Neuronal stem cell (in vitro differentiated cells): ENCODE data around the gene TXNIP.
A peak's percentile ranks its signal among the peaks of the same experiment; 100 is the strongest.

ENCODE experiments used
- DNase-seq: peaks from one replicate; pipeline ENCODE4 v3.0.0-alpha.2; 2013; ENCODE audit warnings: low spot score
- H2AFZ ChIP-seq: one replicate; pipeline ENCODE4 v1.6.1; 2013; ENCODE audit warnings: mild to moderate bottlenecking, low read length, inconsistent platforms
- H2AK5ac ChIP-seq: 2 replicates; pipeline ENCODE4 v1.6.1; 2013; ENCODE audit warnings: low read depth, mild to moderate bottlenecking, inconsistent platforms, low read length, moderate library complexity, mixed read lengths
- H2BK120ac ChIP-seq: 2 replicates; pipeline ENCODE4 v1.6.1; 2013; ENCODE audit warnings: low read depth, mild to moderate bottlenecking, inconsistent platforms, low read length, moderate library complexity, mixed read lengths
- H2BK12ac ChIP-seq: one replicate; pipeline ENCODE4 v1.6.1; 2013; ENCODE audit warnings: low read length, inconsistent platforms
- H2BK15ac ChIP-seq: 2 replicates; pipeline ENCODE4 v1.6.1; 2013; ENCODE audit warnings: mild to moderate bottlenecking, low read length, inconsistent platforms, mixed read lengths
- H2BK5ac ChIP-seq: one replicate; pipeline ENCODE4 v1.6.1; 2013; ENCODE audit warnings: inconsistent platforms, mild to moderate bottlenecking, low read length, moderate library complexity
- H3K14ac ChIP-seq: one replicate; pipeline ENCODE4 v1.6.1; 2013; ENCODE audit warnings: low read length, inconsistent platforms
- H3K18ac ChIP-seq: 2 replicates; pipeline ENCODE4 v1.6.1; 2013; ENCODE audit warnings: low read length, inconsistent platforms
- H3K23ac ChIP-seq: 2 replicates; pipeline ENCODE4 v1.6.1; 2013; ENCODE audit warnings: low read depth, mild to moderate bottlenecking, mixed read lengths, low read length, inconsistent platforms; ENCODE audit not compliant: poor library complexity
- H3K27ac ChIP-seq: replicated peaks from 3 replicates; pipeline ENCODE4 v1.5.1; 2013; ENCODE audit warnings: low read length, inconsistent platforms
- H3K27me3 ChIP-seq, 3 experiments: 2 replicates each; pipeline ENCODE4 v1.6.1; 2013; ENCODE audit warnings: low read length in 3 of 3, mild to moderate bottlenecking in 2 of 3, inconsistent platforms in 1 of 3, low read depth in 1 of 3, mixed read lengths in 1 of 3, moderate library complexity in 1 of 3; ENCODE audit not compliant: control insufficient read depth in 3 of 3, insufficient read depth in 3 of 3
- H3K36me3 ChIP-seq, 2 donors: replicated peaks in 1 of 2; 2 replicates each; pipeline ENCODE4 v1.6.1; 2013; ENCODE audit warnings: low read length in 2 of 2; ENCODE audit not compliant: control insufficient read depth in 2 of 2, insufficient read depth in 2 of 2
- H3K4ac ChIP-seq: 2 replicates; pipeline ENCODE4 v1.6.1; 2013; ENCODE audit warnings: inconsistent platforms, mild to moderate bottlenecking, low read length, moderate library complexity
- H3K4me1 ChIP-seq, 2 donors: 1 replicate in 1 of 2; 2 replicates in 1 of 2; pipeline ENCODE4 v1.6.1; 2013; ENCODE audit warnings: low read length in 2 of 2, low read depth in 1 of 2; ENCODE audit not compliant: control insufficient read depth in 2 of 2, insufficient read depth in 1 of 2
- H3K4me2 ChIP-seq: one replicate; pipeline ENCODE4 v1.6.1; 2013; ENCODE audit warnings: mild to moderate bottlenecking, low read length, inconsistent platforms; ENCODE audit not compliant: insufficient read depth, poor library complexity, severe bottlenecking
- H3K4me3 ChIP-seq, 2 donors: 2 replicates each; pipeline ENCODE4 v1.5.1; 2013; ENCODE audit warnings: low read length in 2 of 2, mild to moderate bottlenecking in 2 of 2, inconsistent platforms in 1 of 2, moderate library complexity in 1 of 2
- H3K79me1 ChIP-seq: one replicate; pipeline ENCODE4 v1.6.1; 2013; ENCODE audit warnings: low read depth, mild to moderate bottlenecking, inconsistent platforms, low read length, moderate library complexity
- H3K9ac ChIP-seq: one replicate; pipeline ENCODE4 v1.6.1; 2013; ENCODE audit warnings: mild to moderate bottlenecking, low read depth, low read length, inconsistent platforms; ENCODE audit not compliant: poor library complexity
- H3K9me3 ChIP-seq, 2 donors: replicated peaks in 1 of 2; 2 replicates each; pipeline versions ENCODE3 to v1.6.1; 2013; ENCODE audit warnings: low read length in 2 of 2, mild to moderate bottlenecking in 2 of 2, inconsistent platforms in 1 of 2, low read depth in 1 of 2, mixed read lengths in 1 of 2, moderate library complexity in 1 of 2; ENCODE audit not compliant: control insufficient read depth in 2 of 2, insufficient read depth in 1 of 2
- H4K8ac ChIP-seq: one replicate; pipeline ENCODE4 v1.6.1; 2013; ENCODE audit warnings: low read depth, mild to moderate bottlenecking, inconsistent platforms, low read length, moderate library complexity
- H4K91ac ChIP-seq: one replicate; pipeline ENCODE4 v1.6.1; 2013; ENCODE audit warnings: low read length, low read depth, mild to moderate bottlenecking, inconsistent platforms; ENCODE audit not compliant: poor library complexity
- WGBS, 2 donors: extraction: QIAGEN DNeasy Blood & Tissue Kit; methylation state at CpG; one replicate each; pipeline ENCODE4 v1.1.7; 2013; ENCODE audit warnings: missing lambda C conversion rate in 2 of 2, mixed read lengths in 1 of 2; ENCODE audit not compliant: insufficient read length in 2 of 2, insufficient replicate concordance in 1 of 2; ENCODE audit errors: extremely low coverage in 2 of 2; 5-methylcytosine and 5-hydroxymethylcytosine counted together

The TXNIP gene

GRCh38 chr1:145963265-145964019 lies 32.9 kb downstream of the TXNIP start:
- Histone ChIP-seq H2AK5ac (no peak overlapping the region), H2BK5ac (no peak overlapping the region), H3K79me1 (no peaks in the 10 kb centered on the region), H4K8ac (no peak overlapping the region), H3K9me3 (peaks cover 6 to 10% of the 10 kb centered on the region in 2 donors), H3K14ac (no peak overlapping the region), H3K36me3 (no peaks in the 10 kb centered on the region), H3K27me3 (peaks cover 0 to 49% (median 18%) of the 10 kb centered on the region in 3 experiments), H3K4ac (no peak overlapping the region), H2BK120ac (no peak overlapping the region), H2AFZ (no peak overlapping the region), H3K4me1 (peaks cover 13 to 41% of the 10 kb centered on the region in 2 donors), H2BK12ac (no peak overlapping the region), H3K18ac (no peak overlapping the region), H3K9ac (peak overlapping the region; percentile 53), H3K27ac (no peak overlapping the region), H4K91ac (no peak overlapping the region), H3K4me2 (peak overlapping the region; percentile 72), H2BK15ac (peak overlapping the region; percentile 7), H3K4me3 (peak overlapping the region in 1 of 2 donors; percentile 95), H3K23ac (no peak overlapping the region)
- no peak for DNase-seq
- no CpG with 5 or more reads among the region's 5 CpGs for WGBS, 2 donors

GRCh38 chr1:145962157-145963102 lies 33.9 kb downstream of the TXNIP start:
- peaks cover 0 to 49% (median 18%) of the 10 kb centered on the region in 3 experiments for H3K27me3 ChIP-seq
- DNase-seq, result no peak
- H3K27ac ChIP-seq, result no peak overlapping the region

GRCh38 chr1:145961425-145962156 lies 34.8 kb downstream of the TXNIP start:
- Histone ChIP-seq H3K4me3 (peak overlapping the region; percentile 66 to 78), H4K8ac (no peak overlapping the region), H3K9ac (peak overlapping the region; percentile 46), H2BK120ac (peak overlapping the region; percentile 35), H3K4me1 (peaks cover 13 to 44% of the 10 kb centered on the region in 2 donors), H2BK15ac (no peak overlapping the region), H2AK5ac (peak overlapping the region; percentile 64), H3K18ac (peak overlapping the region; percentile 81), H3K4me2 (peak overlapping the region; percentile 97), H3K14ac (no peak overlapping the region), H3K4ac (no peak overlapping the region), H2BK5ac (no peak overlapping the region), H2AFZ (no peak overlapping the region), H2BK12ac (peak overlapping the region; percentile 14), H3K23ac (peak overlapping the region; percentile 69), H3K36me3 (no peaks in the 10 kb centered on the region), H3K9me3 (peaks cover 0 to 4% of the 10 kb centered on the region in 2 donors), H3K27ac (no peak overlapping the region), H3K79me1 (no peaks in the 10 kb centered on the region), H3K27me3 (peaks cover 0 to 49% (median 18%) of the 10 kb centered on the region in 3 experiments), H4K91ac (no peak overlapping the region)
- no CpG with 5 or more reads among the region's 57 CpGs for WGBS, 2 donors
- DNase-seq, result no peak

More at GRCh38 chr1:145962157-145963102, 33.9 kb downstream of the TXNIP start:
- H3K9me3 ChIP-seq, result peaks cover 4 to 7% of the 10 kb centered on the region in 2 donors
- H3K79me1 ChIP-seq, result no peaks in the 10 kb centered on the region
- no peak overlapping the region for H3K14ac ChIP-seq
- H2BK5ac ChIP-seq, result no peak overlapping the region
- H3K4ac ChIP-seq, result no peak overlapping the region
- H2BK120ac ChIP-seq, result no peak overlapping the region
- H3K36me3 ChIP-seq, result no peaks in the 10 kb centered on the region
- H2AK5ac ChIP-seq, result no peak overlapping the region
- peaks cover 13 to 44% of the 10 kb centered on the region in 2 donors for H3K4me1 ChIP-seq
- H3K4me2 ChIP-seq, result peak overlapping the region; percentile 97
- no peak overlapping the region for H4K8ac ChIP-seq
- H3K18ac ChIP-seq, result peak overlapping the region; percentile 1
- peak overlapping the region; percentile 66 to 78 for H3K4me3 ChIP-seq
- no peak overlapping the region for H2BK12ac ChIP-seq
- no CpG with 5 or more reads among the region's 36 CpGs for WGBS, 2 donors
- H2BK15ac ChIP-seq, result peak overlapping the region; percentile 7
- no peak overlapping the region for H4K91ac ChIP-seq
- H3K23ac ChIP-seq, result peak overlapping the region; percentile 2
- peak overlapping the region; percentile 14 for H3K9ac ChIP-seq
- H2AFZ ChIP-seq, result peak overlapping the region; percentile 61
